Measurements from ENCODE around the gene TBC1D1.

The TBC1D1 gene

GRCh38 chr4:38109896-38110295, 219.0 kb downstream of the TBC1D1 start:
- H3K27me3 ChIP-seq (ENCODE audit: control insufficient read depth, insufficient read depth, low read length) = no peaks in the 10 kb centered on the region
- H3K4me1 ChIP-seq (ENCODE audit: control insufficient read depth, insufficient read depth, low read length) = peaks cover 19% of the 10 kb centered on the region
- no peaks in the 10 kb centered on the region for H3K9me3 ChIP-seq (ENCODE audit: control insufficient read depth, insufficient read depth, low read length)
- no peak overlapping the region for H3K9ac ChIP-seq (ENCODE audit: low read depth, low read length)
- peaks cover 5% of the 10 kb centered on the region for H3K36me3 ChIP-seq (ENCODE audit: control insufficient read depth, insufficient read depth, low read length)
- H3K4me3 ChIP-seq (ENCODE audit: low read depth, low read length) = no peak overlapping the region

DNA sequence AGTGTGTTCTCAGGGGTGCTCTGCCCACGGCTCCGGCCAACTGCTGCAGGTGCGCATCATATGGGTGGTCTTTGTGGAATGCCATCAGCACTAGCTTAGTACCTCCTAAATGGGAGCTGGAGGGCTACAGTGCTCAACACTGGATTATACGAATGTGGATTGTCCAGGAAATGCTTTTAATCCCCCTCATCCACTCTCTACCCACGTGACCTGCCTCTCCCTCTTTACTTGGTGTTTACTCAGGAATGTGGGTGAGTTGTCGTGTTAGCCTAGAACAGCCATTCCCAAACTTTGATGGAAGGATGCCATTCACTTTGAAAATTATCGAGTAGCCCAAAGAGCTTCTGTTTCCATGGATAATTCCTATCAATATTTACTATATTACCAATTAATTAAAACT, 220.1 kb downstream of the TBC1D1 start:
- H3K4me3 ChIP-seq (ENCODE audit: low read depth, low read length) = no peak overlapping the region
- no peaks in the 10 kb centered on the region for H3K27me3 ChIP-seq (ENCODE audit: control insufficient read depth, insufficient read depth, low read length)
- peaks cover 19% of the 10 kb centered on the region for H3K4me1 ChIP-seq (ENCODE audit: control insufficient read depth, insufficient read depth, low read length)
- no peak overlapping the region for H3K9ac ChIP-seq (ENCODE audit: low read depth, low read length)
- H3K9me3 ChIP-seq (ENCODE audit: control insufficient read depth, insufficient read depth, low read length) = no peaks in the 10 kb centered on the region
- H3K36me3 ChIP-seq (ENCODE audit: control insufficient read depth, insufficient read depth, low read length) = peaks cover 2% of the 10 kb centered on the region

- H3K9me3 ChIP-seq (ENCODE audit: control insufficient read depth, insufficient read depth, low read length) = no peaks in the 10 kb centered on the region
- H3K27me3 ChIP-seq (ENCODE audit: control insufficient read depth, insufficient read depth, low read length) = no peaks in the 10 kb centered on the region
- no peak overlapping the region for H3K4me3 ChIP-seq (ENCODE audit: low read depth, low read length)
- no peak overlapping the region for H3K9ac ChIP-seq (ENCODE audit: low read depth, low read length)
- H3K36me3 ChIP-seq (ENCODE audit: control insufficient read depth, insufficient read depth, low read length) = peaks cover 2% of the 10 kb centered on the region
- H3K4me1 ChIP-seq (ENCODE audit: control insufficient read depth, insufficient read depth, low read length) = peaks cover 19% of the 10 kb centered on the region
Observed at GRCh38 chr4:38111717-38112116, 220.8 kb downstream of the TBC1D1 start.

- H3K27me3 ChIP-seq (ENCODE audit: control insufficient read depth, insufficient read depth, low read length) = no peaks in the 10 kb centered on the region
- H3K4me3 ChIP-seq (ENCODE audit: low read depth, low read length) = no peak overlapping the region
- peaks cover 2% of the 10 kb centered on the region for H3K36me3 ChIP-seq (ENCODE audit: control insufficient read depth, insufficient read depth, low read length)
- H3K9ac ChIP-seq (ENCODE audit: low read depth, low read length) = no peak overlapping the region
- H3K4me1 ChIP-seq (ENCODE audit: control insufficient read depth, insufficient read depth, low read length) = peaks cover 19% of the 10 kb centered on the region
- no peaks in the 10 kb centered on the region for H3K9me3 ChIP-seq (ENCODE audit: control insufficient read depth, insufficient read depth, low read length)
Observed at GRCh38 chr4:38113132-38113531, 222.2 kb downstream of the TBC1D1 start.

- Histone ChIP-seq H3K4me3 (ENCODE audit: low read depth, low read length) (no peak overlapping the region), H3K9me3 (ENCODE audit: control insufficient read depth, insufficient read depth, low read length) (no peaks in the 10 kb centered on the region), H3K36me3 (ENCODE audit: control insufficient read depth, insufficient read depth, low read length) (peaks cover 2% of the 10 kb centered on the region), H3K4me1 (ENCODE audit: control insufficient read depth, insufficient read depth, low read length) (peaks cover 19% of the 10 kb centered on the region), H3K27me3 (ENCODE audit: control insufficient read depth, insufficient read depth, low read length) (no peaks in the 10 kb centered on the region), H3K9ac (ENCODE audit: low read depth, low read length) (no peak overlapping the region)
Observed at GRCh38 chr4:38113551-38113950, 222.7 kb downstream of the TBC1D1 start.

GRCh38 chr4:38114386-38115150, 223.7 kb downstream of the TBC1D1 start:
- H3K36me3 ChIP-seq (ENCODE audit: control insufficient read depth, insufficient read depth, low read length) = peaks cover 2% of the 10 kb centered on the region
- no peak overlapping the region for H3K9ac ChIP-seq (ENCODE audit: low read depth, low read length)

DNA sequence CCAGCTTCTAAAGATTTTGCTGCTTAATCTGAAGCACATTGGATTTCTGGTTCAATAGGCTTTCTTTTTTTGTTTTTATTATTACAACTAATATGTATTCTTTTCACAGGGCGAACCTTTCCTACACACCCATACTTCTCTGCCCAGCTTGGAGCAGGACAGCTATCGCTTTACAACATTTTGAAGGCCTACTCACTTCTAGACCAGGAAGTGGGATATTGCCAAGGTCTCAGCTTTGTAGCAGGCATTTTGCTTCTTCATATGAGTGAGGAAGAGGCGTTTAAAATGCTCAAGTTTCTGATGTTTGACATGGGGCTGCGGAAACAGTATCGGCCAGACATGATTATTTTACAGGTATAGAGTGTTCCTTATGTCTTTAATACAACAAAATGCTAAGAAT, 224.7 kb downstream of the TBC1D1 start:
- H3K9ac ChIP-seq (ENCODE audit: low read depth, low read length) = no peak overlapping the region
- no peaks in the 10 kb centered on the region for H3K27me3 ChIP-seq (ENCODE audit: control insufficient read depth, insufficient read depth, low read length)
- no peak overlapping the region for H3K4me3 ChIP-seq (ENCODE audit: low read depth, low read length)
- peaks cover 19% of the 10 kb centered on the region for H3K4me1 ChIP-seq (ENCODE audit: control insufficient read depth, insufficient read depth, low read length)
- peaks cover 7% of the 10 kb centered on the region for H3K36me3 ChIP-seq (ENCODE audit: control insufficient read depth, insufficient read depth, low read length)
- no peaks in the 10 kb centered on the region for H3K9me3 ChIP-seq (ENCODE audit: control insufficient read depth, insufficient read depth, low read length)

More at GRCh38 chr4:38114386-38115150, 223.7 kb downstream of the TBC1D1 start:
- no peaks in the 10 kb centered on the region for H3K27me3 ChIP-seq (ENCODE audit: control insufficient read depth, insufficient read depth, low read length)
- H3K9me3 ChIP-seq (ENCODE audit: control insufficient read depth, insufficient read depth, low read length) = no peaks in the 10 kb centered on the region
- H3K4me1 ChIP-seq (ENCODE audit: control insufficient read depth, insufficient read depth, low read length) = peaks cover 19% of the 10 kb centered on the region
- H3K4me3 ChIP-seq (ENCODE audit: low read depth, low read length) = no peak overlapping the region

DNA sequence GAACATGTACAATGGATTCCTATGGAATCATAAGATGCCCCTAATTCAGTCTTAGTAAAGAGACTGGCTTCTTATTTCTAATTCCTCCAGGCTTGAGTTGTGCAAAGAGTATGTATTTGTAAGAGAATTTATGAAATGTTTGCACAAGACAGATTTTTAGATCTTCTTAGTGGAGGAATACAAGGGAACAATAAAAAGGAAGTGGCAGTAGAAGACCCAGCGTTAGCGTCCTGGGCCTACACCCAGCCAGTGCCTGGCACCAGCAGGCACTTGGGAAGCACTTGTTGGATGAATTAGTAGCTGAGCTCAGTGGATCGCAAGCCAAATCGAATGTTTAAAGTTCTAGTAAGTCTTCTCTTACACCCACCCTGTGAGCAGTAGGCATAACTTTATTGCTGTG, 226.7 kb downstream of the TBC1D1 start:
- peaks cover 7% of the 10 kb centered on the region for H3K36me3 ChIP-seq (ENCODE audit: control insufficient read depth, insufficient read depth, low read length)
- no peak overlapping the region for H3K4me3 ChIP-seq (ENCODE audit: low read depth, low read length)
- H3K9ac ChIP-seq (ENCODE audit: low read depth, low read length) = no peak overlapping the region
- peaks cover 20% of the 10 kb centered on the region for H3K4me1 ChIP-seq (ENCODE audit: control insufficient read depth, insufficient read depth, low read length)
- no peaks in the 10 kb centered on the region for H3K9me3 ChIP-seq (ENCODE audit: control insufficient read depth, insufficient read depth, low read length)
- H3K27me3 ChIP-seq (ENCODE audit: control insufficient read depth, insufficient read depth, low read length) = no peaks in the 10 kb centered on the region

DNA sequence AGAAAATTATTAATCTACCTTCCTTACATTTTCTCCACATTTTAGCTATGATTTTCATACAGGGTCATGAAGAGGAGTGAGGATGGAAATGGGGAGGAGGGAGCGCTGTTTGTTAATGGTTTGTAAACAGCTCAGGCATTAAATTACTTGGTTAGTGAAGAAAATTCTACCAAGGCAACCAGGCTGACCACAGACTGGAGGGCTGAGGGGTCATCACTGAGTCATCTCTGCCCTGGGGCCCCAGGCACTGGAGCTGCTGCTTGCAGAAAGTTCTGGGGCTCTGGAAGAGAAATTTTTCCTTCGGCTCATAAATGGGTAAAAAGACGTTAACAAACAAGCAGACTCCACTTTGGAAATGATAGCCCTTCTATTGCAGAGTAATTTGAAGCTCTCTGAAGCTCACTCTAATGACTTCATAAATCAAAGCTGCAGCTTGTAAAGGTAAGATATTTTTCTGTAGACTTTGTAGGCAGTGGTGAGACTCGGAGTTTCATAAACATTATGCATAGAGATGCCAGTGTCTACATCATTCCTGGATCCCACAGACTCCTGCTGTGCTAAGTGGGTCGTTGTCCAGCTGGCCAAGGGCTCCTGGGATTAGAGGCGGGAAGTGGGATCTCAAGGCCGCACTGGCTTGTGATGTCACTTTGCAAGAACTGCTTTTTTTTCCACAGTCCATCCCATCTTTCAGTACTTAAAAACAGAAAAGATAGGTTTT, 228.9 kb downstream of the TBC1D1 start:
- peaks cover 6% of the 10 kb centered on the region for H3K4me1 ChIP-seq (ENCODE audit: control insufficient read depth, insufficient read depth, low read length)
- no peaks in the 10 kb centered on the region for H3K9me3 ChIP-seq (ENCODE audit: control insufficient read depth, insufficient read depth, low read length)
- H3K36me3 ChIP-seq (ENCODE audit: control insufficient read depth, insufficient read depth, low read length) = peaks cover 7% of the 10 kb centered on the region
- H3K9ac ChIP-seq (ENCODE audit: low read depth, low read length) = no peak overlapping the region
- H3K27me3 ChIP-seq (ENCODE audit: control insufficient read depth, insufficient read depth, low read length) = no peaks in the 10 kb centered on the region
- H3K4me3 ChIP-seq (ENCODE audit: low read depth, low read length) = no peak overlapping the region

DNA sequence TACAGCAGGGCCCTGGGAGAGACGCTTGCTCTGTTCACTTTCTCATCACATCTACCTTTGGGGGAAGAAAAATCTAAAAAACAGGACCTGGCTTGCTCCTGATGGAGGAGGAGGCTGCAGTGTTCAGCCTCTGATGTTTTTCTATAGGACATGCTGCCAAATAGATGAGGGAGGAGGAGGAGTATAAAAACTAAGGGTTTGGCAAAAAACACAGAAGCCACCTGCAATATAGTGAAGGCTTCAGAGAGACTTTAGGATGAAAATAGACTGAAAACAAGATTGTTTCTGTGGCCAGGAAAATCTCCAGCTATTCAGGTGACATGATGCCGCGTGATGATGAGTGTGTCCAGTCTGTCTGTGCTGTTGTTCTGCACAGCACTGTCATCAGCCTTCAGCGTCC, 229.9 kb downstream of the TBC1D1 start:
- Histone ChIP-seq H3K36me3 (ENCODE audit: control insufficient read depth, insufficient read depth, low read length) (peaks cover 7% of the 10 kb centered on the region), H3K9me3 (ENCODE audit: control insufficient read depth, insufficient read depth, low read length) (no peaks in the 10 kb centered on the region), H3K4me1 (ENCODE audit: control insufficient read depth, insufficient read depth, low read length) (peaks cover 5% of the 10 kb centered on the region), H3K9ac (ENCODE audit: low read depth, low read length) (no peak overlapping the region), H3K27me3 (ENCODE audit: control insufficient read depth, insufficient read depth, low read length) (peaks cover 2% of the 10 kb centered on the region), H3K4me3 (ENCODE audit: low read depth, low read length) (no peak overlapping the region)

DNA sequence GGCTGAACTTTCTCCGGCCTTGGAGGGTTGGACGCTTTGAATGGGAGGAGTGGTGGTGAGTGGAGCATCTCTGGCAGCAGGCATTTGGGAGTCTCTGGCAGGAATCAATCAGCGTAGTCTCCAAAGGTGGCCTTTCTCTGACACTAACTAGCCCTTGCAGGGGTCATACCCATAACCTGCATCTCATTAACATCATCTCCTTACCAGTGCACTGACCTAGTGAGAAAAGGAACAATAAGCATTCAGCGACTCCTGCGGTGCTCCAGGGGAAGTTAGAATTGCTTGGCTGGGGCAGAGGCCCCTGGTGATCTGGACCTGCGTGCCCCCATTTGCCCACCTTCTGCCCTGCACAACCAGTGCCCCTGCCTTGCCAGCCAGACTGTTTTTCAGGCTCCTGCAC, 231.2 kb downstream of the TBC1D1 start:
- Histone ChIP-seq H3K36me3 (ENCODE audit: control insufficient read depth, insufficient read depth, low read length) (peaks cover 5% of the 10 kb centered on the region), H3K4me1 (ENCODE audit: control insufficient read depth, insufficient read depth, low read length) (peaks cover 5% of the 10 kb centered on the region), H3K9ac (ENCODE audit: low read depth, low read length) (no peak overlapping the region), H3K27me3 (ENCODE audit: control insufficient read depth, insufficient read depth, low read length) (peaks cover 9% of the 10 kb centered on the region), H3K4me3 (ENCODE audit: low read depth, low read length) (no peak overlapping the region), H3K9me3 (ENCODE audit: control insufficient read depth, insufficient read depth, low read length) (no peaks in the 10 kb centered on the region)

DNA sequence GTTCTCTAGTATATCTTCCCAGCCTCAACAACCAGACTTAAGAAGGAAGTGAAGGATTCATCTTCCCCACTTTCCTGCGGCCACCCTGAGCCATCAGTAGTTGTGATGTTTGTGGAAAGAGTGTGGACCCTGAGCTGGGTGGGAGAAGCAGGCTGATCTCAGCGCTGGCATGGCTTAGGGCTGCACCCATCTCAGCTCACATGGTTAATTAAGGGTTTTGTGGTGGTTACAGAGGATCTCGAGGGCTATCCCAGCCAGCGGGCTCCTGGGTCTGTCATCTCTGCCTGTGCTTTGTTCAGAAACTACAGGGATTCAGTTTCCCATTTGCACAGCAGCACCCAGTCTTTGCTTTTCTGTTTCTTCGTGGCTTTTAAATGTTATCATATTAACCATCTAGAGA, 232.7 kb downstream of the TBC1D1 start:
- Histone ChIP-seq H3K36me3 (ENCODE audit: control insufficient read depth, insufficient read depth, low read length) (peaks cover 5% of the 10 kb centered on the region), H3K9me3 (ENCODE audit: control insufficient read depth, insufficient read depth, low read length) (no peaks in the 10 kb centered on the region), H3K4me1 (ENCODE audit: control insufficient read depth, insufficient read depth, low read length) (peaks cover 15% of the 10 kb centered on the region), H3K9ac (ENCODE audit: low read depth, low read length) (no peak overlapping the region), H3K4me3 (ENCODE audit: low read depth, low read length) (no peak overlapping the region), H3K27me3 (ENCODE audit: control insufficient read depth, insufficient read depth, low read length) (peaks cover 22% of the 10 kb centered on the region)

Measured in iPS-15b (cell line).